Epidermal melanocyte (primary cell): ENCODE results near the gene KRTAP1-5.
A peak's percentile ranks its signal among the peaks of the same experiment; 100 is the strongest.
"Not testable (repeated sequence)": the region's sequence is repeated elsewhere in the genome, so short reads cannot be mapped to it uniquely, and the experiment has no call there.

Experiments
- DNase-seq: peaks from one replicate; pipeline ENCODE4 v3.0.0; 2011; ENCODE audit warnings: low spot score; ENCODE audit not compliant: insufficient read length

Gene KRTAP1-5

GRCh38 chr17:41026715-41027471 is at the start of gene KRTAP1-5:
Gene KRTAP1-5 (minus strand): TSS chr17:41027208. CDS start chr17:41027155, 53 bp downstream.
- no peak for DNase-seq

GRCh38 chr17:41076788-41077187 is 49.8 kb upstream of the KRTAP1-5 start:
- DNase-seq = no peak

- no peak for DNase-seq
These were observed 46.7 kb upstream of the KRTAP1-5 start for GRCh38 chr17:41073676-41074075.

GRCh38 chr17:41071606-41072360 is 44.8 kb upstream of the KRTAP1-5 start:
- DNase-seq = no peak

GRCh38 chr17:41069031-41069430 is 42.0 kb upstream of the KRTAP1-5 start:
- no peak for DNase-seq

- no peak for DNase-seq
These were observed 40.3 kb upstream of the KRTAP1-5 start for GRCh38 chr17:41067281-41067680.

- DNase-seq = no peak
These were observed 39.0 kb upstream of the KRTAP1-5 start, which contains the start of gene KRTAP2-4 for GRCh38 chr17:41065829-41066624. Gene KRTAP2-4 (minus strand): TSS chr17:41065879. CDS start chr17:41065845, 34 bp downstream.

GRCh38 chr17:41065016-41065689 is 38.1 kb upstream of the KRTAP1-5 start:
- DNase-seq = not testable (repeated sequence)

- DNase-seq = no peak
These were observed 37.3 kb upstream of the KRTAP1-5 start for GRCh38 chr17:41064301-41064700.

- DNase-seq = no peak
These were observed 36.4 kb upstream of the KRTAP1-5 start for GRCh38 chr17:41063449-41063848.

GRCh38 chr17:41061964-41062363 is 35.0 kb upstream of the KRTAP1-5 start:
- DNase-seq = peak; percentile 48

GRCh38 chr17:41060052-41060604 is 33.1 kb upstream of the KRTAP1-5 start, which contains the start of gene KRTAP2-3:
Gene KRTAP2-3 (minus strand): TSS chr17:41060114. CDS start chr17:41060050, 64 bp downstream.
- peak; percentile 71 for DNase-seq

GRCh38 chr17:41059276-41060051 is 32.5 kb upstream of the KRTAP1-5 start:
- DNase-seq = not testable (repeated sequence)

- DNase-seq = no peak
These were observed 31.7 kb upstream of the KRTAP1-5 start for GRCh38 chr17:41058741-41059140.

- no peak for DNase-seq
These were observed 30.5 kb upstream of the KRTAP1-5 start for GRCh38 chr17:41057547-41057946.

GRCh38 chr17:41055130-41055529 is 28.1 kb upstream of the KRTAP1-5 start, which contains the start of gene KRTAP2-2:
Gene KRTAP2-2 (minus strand): TSS chr17:41055230. CDS start chr17:41055211, 19 bp downstream.
- DNase-seq = not testable (repeated sequence)

- not testable (repeated sequence) for DNase-seq
These were observed 27.5 kb upstream of the KRTAP1-5 start for GRCh38 chr17:41054556-41054955.

GRCh38 chr17:41054025-41054424 is 27.0 kb upstream of the KRTAP1-5 start:
- DNase-seq = no peak

GRCh38 chr17:41052566-41052965 is 25.6 kb upstream of the KRTAP1-5 start:
- DNase-seq = no peak

GRCh38 chr17:41049110-41049509 is 22.1 kb upstream of the KRTAP1-5 start:
- DNase-seq = no peak
